Large intestine (tissue), 12 donors: ENCODE results near the gene TMEM225. TPM values are rescaled to one million over a fixed set of nuclear protein-coding genes. Genes with fewer than 3 reads are reported as not detected.
"Not testable (repeated sequence)": the region's sequence is repeated elsewhere in the genome, so short reads cannot be mapped to it uniquely, and the experiment has no call there.

ENCODE experiments used
- DNase-seq, 2 donors: peaks; one replicate each; pipeline versions ENCODE4 v3.0.0 to v3.0.0-alpha.2; 2013
- H3K27ac ChIP-seq: one replicate; pipeline ENCODE4 v1.5.1; 2013; ENCODE audit warnings: low read length
- H3K27me3 ChIP-seq: 2 replicates; pipeline ENCODE4 v1.6.1; 2013; ENCODE audit warnings: low read length; ENCODE audit not compliant: control insufficient read depth, insufficient read depth
- H3K36me3 ChIP-seq: 2 replicates; pipeline ENCODE4 v1.6.1; 2013; ENCODE audit warnings: low read length; ENCODE audit not compliant: control insufficient read depth, insufficient read depth
- H3K4me1 ChIP-seq: one replicate; pipeline ENCODE4 v1.6.1; 2013; ENCODE audit warnings: low read length; ENCODE audit not compliant: control insufficient read depth, insufficient read depth
- H3K4me3 ChIP-seq: one replicate; pipeline ENCODE4 v1.5.1; 2013; ENCODE audit warnings: low read length
- H3K9me3 ChIP-seq: one replicate; pipeline ENCODE4 v1.6.1; 2013; ENCODE audit warnings: mild to moderate bottlenecking, low read depth, low read length, moderate library complexity; ENCODE audit not compliant: control insufficient read depth
- WGBS: methylation state at CpG from one replicate; pipeline ENCODE4 v1.1.5; 2013; ENCODE audit warnings: low lambda C conversion rate; ENCODE audit not compliant: insufficient coverage; 5-methylcytosine and 5-hydroxymethylcytosine counted together
- long read RNA-seq, 11 donors: transcript quantifications; one replicate each; lab custom pipeline, GENCODE V29; 2026
- polyA plus RNA-seq: library from polyadenylated mRNA; unstranded; fragments of 120-200 nt; gene quantifications from one replicate; pipeline ENCODE4 v1.2.1, GENCODE V29; 2013

The TMEM225 gene, protein sequence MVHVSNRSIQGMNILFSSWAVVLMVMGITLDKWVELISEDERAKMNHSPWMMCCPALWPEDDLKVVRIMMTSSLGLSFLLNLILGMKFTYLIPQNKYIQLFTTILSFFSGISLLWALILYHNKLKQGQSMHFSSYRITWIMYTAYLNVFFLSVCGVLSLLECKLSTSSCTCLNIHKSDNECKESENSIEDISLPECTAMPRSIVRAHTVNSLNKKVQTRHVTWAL
- not detected for polyA plus RNA-seq
- long read RNA-seq, donor 1 = 0 reads
- long read RNA-seq, donor 2 = 0 reads
- long read RNA-seq, donor 3 = 0 reads
- long read RNA-seq, donor 4 = 0 reads
- long read RNA-seq, donor 5 = 0 reads
- long read RNA-seq, donor 6 = 0 reads
- long read RNA-seq, donor 7 = 0 reads
- long read RNA-seq, donor 8 = 0 reads
- long read RNA-seq, donor 9 = 0 reads
- long read RNA-seq, donor 10 = 0 reads
- long read RNA-seq, donor 11 = 0 reads

DNA sequence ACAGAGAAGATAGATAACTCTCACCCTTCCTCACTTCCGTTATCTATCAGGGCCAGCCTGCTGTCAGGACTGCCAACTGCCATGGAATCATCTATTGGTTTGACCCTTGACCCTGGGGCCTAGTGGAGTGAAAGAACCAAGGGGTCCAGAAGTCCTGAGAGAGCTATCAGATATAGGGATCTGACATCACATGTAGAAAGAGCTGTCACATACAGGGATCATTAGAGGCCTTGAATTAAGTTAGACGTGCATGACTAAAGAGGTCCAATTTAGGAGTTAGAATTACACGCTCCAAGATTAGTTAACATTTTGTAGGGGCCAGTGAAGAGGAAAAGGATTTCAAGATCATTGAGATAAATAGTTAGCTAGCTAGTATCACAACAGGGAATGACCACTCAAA, at the start of gene TMEM225:
TMEM225 (minus strand) TSS at position 101 of the 400 bp plus-strand sequence. CDS start 245 bp downstream, outside the sequence.
- DNase-seq = no peak
- H3K36me3 ChIP-seq = no peaks in the 10 kb centered on the region
- H3K9me3 ChIP-seq = no peaks in the 10 kb centered on the region
- H3K27ac ChIP-seq = no peak within 1 kb of the TSS
- H3K4me3 ChIP-seq = no peak within 1 kb of the TSS
- no peaks in the 10 kb centered on the region for H3K27me3 ChIP-seq
- no peaks in the 10 kb centered on the region for H3K4me1 ChIP-seq
- 100% methylated on average over 1 of the region's 3 CpGs for WGBS

DNA sequence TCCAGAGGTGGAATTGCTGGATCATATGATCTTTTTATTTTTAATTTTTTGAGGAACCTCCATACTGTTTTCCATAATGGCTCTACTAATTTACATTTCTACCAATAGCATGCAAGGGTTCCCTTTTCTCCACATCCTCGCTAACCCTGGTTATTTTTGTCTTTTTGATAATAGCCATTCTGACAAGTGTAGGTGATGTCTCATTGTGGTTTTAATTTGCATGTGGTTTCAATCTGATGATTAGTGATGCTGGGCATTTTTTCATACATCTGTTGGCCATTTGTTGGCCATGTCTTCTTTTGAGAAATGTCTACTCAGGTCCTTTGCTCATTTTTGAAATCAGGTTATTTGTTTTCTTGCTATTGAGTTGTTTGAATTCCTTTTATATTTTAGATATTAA, 38.6 kb upstream of the TMEM225 start:
- Histone ChIP-seq H3K36me3 (no peaks in the 10 kb centered on the region), H3K4me3 (no peak overlapping the region), H3K27ac (no peak overlapping the region), H3K27me3 (no peaks in the 10 kb centered on the region), H3K4me1 (no peaks in the 10 kb centered on the region), H3K9me3 (no peaks in the 10 kb centered on the region)
- WGBS = 100% methylated on average over 1 of the region's 1 CpG
- DNase-seq = no peak

DNA sequence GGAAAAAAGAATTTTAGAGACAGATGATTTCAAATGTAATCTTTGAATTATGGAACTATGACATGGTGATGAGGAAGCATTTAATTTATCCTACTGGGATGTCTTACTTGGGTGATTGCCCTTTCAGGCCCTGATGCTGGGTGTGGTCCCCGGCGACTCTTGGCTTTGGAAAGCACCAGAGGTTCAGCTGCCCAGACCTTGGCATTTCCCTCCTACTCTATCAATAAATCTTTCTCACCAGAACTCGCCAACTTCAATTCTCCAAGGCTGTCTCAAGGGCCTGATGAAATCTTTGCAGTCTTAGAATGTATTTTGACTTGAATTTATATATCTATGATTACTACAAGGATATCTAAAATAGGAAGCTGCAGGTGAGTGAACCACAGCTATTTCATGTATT, 35.5 kb upstream of the TMEM225 start:
- H3K9me3 ChIP-seq = no peaks in the 10 kb centered on the region
- no CpG with 5 or more reads among the region's 3 CpGs for WGBS
- H3K4me1 ChIP-seq = no peaks in the 10 kb centered on the region
- H3K27me3 ChIP-seq = no peaks in the 10 kb centered on the region
- H3K27ac ChIP-seq = no peak overlapping the region
- H3K36me3 ChIP-seq = no peaks in the 10 kb centered on the region
- no peak overlapping the region for H3K4me3 ChIP-seq
- DNase-seq = no peak

DNA sequence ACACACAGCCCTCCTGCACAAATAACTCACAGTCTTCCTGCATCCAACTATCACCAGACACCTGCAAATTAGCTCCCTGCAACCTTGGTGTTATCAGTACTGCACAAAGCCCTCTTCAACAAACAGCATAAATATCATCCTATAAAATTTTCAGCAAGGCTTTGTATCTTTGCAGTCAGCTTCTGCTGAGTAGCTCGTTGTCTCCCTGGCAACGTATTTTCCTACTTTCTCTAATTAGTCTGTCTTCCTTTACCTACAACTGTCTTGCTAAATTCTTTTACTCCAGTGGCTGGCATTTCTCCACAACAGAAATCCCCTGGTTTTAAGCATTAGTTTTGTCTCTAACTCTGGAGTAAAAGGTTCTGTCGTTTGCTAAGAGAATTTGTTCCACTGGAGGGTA, 20.4 kb upstream of the TMEM225 start:
- no peak for DNase-seq
- no peaks in the 10 kb centered on the region for H3K4me1 ChIP-seq
- WGBS = 14% methylated on average over 2 of the region's 3 CpGs
- no peaks in the 10 kb centered on the region for H3K36me3 ChIP-seq
- no peaks in the 10 kb centered on the region for H3K9me3 ChIP-seq
- no peaks in the 10 kb centered on the region for H3K27me3 ChIP-seq
- H3K4me3 ChIP-seq = no peak overlapping the region
- no peak overlapping the region for H3K27ac ChIP-seq

DNA sequence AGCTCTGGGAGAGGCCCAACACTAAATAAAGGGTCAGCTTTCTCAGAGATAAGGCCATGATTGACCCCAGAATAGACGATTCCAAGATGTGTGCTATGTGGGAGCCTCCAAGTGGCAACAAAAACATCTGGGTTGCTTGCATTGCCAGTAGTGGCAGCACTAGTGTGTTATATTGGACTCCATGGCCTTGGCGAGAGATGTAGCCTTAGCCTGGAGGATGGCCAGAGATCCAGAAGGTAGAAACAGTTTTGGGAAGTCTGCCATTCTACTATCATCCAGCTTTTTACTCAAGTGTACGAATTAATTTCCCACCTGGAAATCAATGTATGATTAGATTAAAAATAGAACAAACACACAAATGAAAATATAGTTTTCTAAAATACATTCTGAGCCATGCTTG, 19.5 kb upstream of the TMEM225 start:
- Histone ChIP-seq H3K4me3 (no peak overlapping the region), H3K27ac (no peak overlapping the region), H3K9me3 (no peaks in the 10 kb centered on the region), H3K4me1 (no peaks in the 10 kb centered on the region), H3K36me3 (no peaks in the 10 kb centered on the region), H3K27me3 (no peaks in the 10 kb centered on the region)
- 60% methylated on average over 1 of the region's 3 CpGs for WGBS
- no peak for DNase-seq

DNA sequence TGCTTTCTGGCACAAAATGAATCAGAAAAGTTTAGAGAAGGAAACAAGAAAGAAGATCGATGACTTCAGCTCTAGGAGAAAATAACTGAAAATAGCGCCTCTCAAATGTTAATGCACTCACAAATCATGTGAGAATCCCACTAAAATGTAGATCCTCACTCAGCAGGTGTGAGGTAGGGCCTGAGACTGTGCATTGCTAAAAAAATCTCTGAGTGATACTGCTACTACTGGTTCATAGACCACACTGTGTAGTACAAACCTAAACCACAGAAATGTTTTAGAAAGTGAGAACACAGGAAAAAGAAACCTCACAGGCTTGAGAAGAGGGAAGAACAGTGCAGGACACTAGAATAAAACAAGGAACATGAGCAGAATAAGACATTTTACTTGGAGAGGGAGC, 18.5 kb upstream of the TMEM225 start:
- WGBS = no CpG with 5 or more reads among the region's 2 CpGs
- no peaks in the 10 kb centered on the region for H3K9me3 ChIP-seq
- no peaks in the 10 kb centered on the region for H3K4me1 ChIP-seq
- no peak for DNase-seq
- no peaks in the 10 kb centered on the region for H3K27me3 ChIP-seq
- no peaks in the 10 kb centered on the region for H3K36me3 ChIP-seq
- no peak overlapping the region for H3K4me3 ChIP-seq
- H3K27ac ChIP-seq = no peak overlapping the region

DNA sequence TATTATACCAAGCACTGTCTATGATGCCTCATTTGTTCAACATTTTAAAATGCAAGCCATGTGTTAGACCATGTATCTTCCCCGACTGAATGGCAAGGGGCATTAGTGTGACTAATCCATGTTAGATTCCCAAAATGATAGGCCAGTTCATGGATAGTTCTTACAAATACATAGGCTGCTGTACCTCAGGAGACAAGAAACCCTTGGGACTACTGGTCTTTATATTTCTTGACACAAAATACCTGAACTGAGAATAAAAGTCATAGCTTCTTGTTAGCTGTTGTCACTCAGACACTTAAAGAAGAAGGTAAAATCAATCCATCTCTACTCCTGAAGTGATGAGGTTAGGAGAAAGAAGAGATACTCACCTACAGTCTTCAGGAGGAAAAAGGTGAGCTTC, 16.4 kb upstream of the TMEM225 start, which contains the start of gene OR8D4:
OR8D4 (plus strand) TSS at position 301 of the 400 bp plus-strand sequence. CDS start 4,265 bp downstream, outside the sequence.
- no peaks in the 10 kb centered on the region for H3K4me1 ChIP-seq
- no peak within 1 kb of the TSS for H3K4me3 ChIP-seq
- WGBS = no CpG with 5 or more reads among the region's 1 CpG
- H3K9me3 ChIP-seq = no peaks in the 10 kb centered on the region
- H3K27ac ChIP-seq = no peak within 1 kb of the TSS
- DNase-seq = no peak
- H3K36me3 ChIP-seq = no peaks in the 10 kb centered on the region
- no peaks in the 10 kb centered on the region for H3K27me3 ChIP-seq

DNA sequence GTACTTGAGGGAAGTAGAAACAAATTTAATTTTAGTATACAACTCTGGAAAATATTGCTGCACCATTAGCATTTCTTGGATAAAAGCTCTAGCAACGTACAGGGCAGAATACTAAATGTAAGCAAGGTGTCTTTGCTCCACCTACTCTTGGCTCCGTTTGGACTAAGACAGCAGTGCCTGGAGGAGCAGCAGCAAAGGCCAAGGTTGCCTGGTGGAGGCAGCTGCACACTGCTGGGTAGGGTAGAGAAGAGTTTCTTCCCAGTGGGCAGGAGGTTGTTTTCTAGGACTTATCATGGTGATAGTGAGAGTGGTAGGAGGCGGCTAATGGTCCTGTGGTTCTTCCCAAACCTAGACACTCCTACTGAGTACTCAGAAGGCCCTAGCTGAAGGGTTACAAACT, 14.3 kb upstream of the TMEM225 start:
- DNase-seq = no peak
- H3K36me3 ChIP-seq = no peaks in the 10 kb centered on the region
- H3K27me3 ChIP-seq = no peaks in the 10 kb centered on the region
- no peaks in the 10 kb centered on the region for H3K9me3 ChIP-seq
- H3K4me1 ChIP-seq = no peaks in the 10 kb centered on the region
- no peak overlapping the region for H3K27ac ChIP-seq
- WGBS = 100% methylated on average over 1 of the region's 3 CpGs
- no peak overlapping the region for H3K4me3 ChIP-seq

DNA sequence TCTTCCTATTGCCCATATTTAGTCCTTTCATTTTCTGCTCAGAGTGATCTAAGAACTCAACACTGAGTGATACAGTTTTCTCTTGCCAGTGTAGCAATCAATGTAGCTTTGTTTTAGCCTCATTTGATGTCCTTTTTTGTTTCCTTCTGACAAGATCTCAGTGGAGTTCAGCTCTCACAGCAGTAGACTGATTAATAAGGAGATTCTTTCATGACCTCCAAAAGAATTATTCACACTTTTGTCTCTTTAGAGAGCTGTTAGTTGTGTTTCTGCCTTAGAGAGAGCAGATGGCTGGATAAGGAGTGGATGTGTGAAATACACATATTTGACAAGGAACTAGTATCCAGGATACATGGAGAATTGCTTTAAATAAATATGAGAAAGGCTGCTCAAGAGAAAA, 6.6 kb upstream of the TMEM225 start:
- DNase-seq = no peak
- no peaks in the 10 kb centered on the region for H3K27me3 ChIP-seq
- no peak overlapping the region for H3K4me3 ChIP-seq
- no peak overlapping the region for H3K27ac ChIP-seq
- H3K36me3 ChIP-seq = no peaks in the 10 kb centered on the region
- no peaks in the 10 kb centered on the region for H3K9me3 ChIP-seq
- H3K4me1 ChIP-seq = no peaks in the 10 kb centered on the region

DNA sequence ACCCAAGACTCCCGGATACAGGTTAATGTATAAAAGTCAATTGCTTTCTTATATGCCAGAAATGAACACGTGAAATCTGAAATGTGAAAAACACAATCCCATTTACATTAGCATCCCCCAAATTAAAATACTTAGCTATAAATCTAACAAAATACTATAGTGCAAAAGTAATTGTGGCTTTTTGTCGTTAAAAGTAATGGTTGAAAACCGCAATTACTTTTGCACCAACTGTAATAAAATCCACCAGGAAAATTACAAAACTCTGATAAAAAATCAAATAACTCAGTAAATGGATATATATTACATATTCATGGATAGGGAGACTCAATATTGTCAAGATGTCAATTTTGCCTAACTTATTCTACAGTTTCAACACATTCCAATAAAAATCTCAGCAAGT, 4.6 kb downstream of the TMEM225 start:
- Histone ChIP-seq H3K9me3 (no peaks in the 10 kb centered on the region), H3K4me3 (no peak overlapping the region), H3K36me3 (no peaks in the 10 kb centered on the region), H3K27ac (no peak overlapping the region), H3K4me1 (no peaks in the 10 kb centered on the region), H3K27me3 (no peaks in the 10 kb centered on the region)
- DNase-seq = no peak
- 100% methylated on average over 4 of the region's 4 CpGs for WGBS

DNA sequence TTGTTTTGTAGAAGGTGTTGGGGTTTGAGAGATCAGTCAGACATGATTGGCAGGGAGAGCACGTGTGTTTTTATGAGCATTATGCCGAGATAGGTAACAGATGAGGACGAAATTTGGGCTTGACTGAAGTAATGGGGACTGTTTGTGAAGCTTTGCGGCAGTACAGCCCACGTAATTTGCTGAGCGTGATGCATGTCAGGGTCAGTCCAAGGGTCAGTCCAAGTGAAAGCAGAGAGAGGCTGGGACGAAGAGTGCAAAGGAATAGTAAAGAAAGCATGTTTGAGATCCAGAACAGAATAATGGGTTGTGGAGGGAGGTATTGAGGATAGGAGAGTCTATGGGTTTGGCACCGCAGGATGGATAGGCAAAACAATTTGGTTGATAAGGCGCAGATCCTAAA, 17.7 kb downstream of the TMEM225 start:
- peak in 1 of 2 donors; percentile 28 for DNase-seq
- H3K4me3 ChIP-seq, H3K9me3 ChIP-seq, H3K4me1 ChIP-seq, H3K27ac ChIP-seq, H3K36me3 ChIP-seq, H3K27me3 ChIP-seq: not testable (repeated sequence)
- 86% methylated on average over 2 of the region's 9 CpGs for WGBS
